GM19099 (cell line): ENCODE measurements around the gene ZFP64.

Source experiments
- POLR2A ChIP-seq: IDR thresholded peaks from 3 replicates; pipeline ENCODE4 v1.6.1; 2011; ENCODE audit warnings: low read depth; ENCODE audit not compliant: insufficient read length; ENCODE audit errors: extremely low read depth

The ZFP64 gene

DNA sequence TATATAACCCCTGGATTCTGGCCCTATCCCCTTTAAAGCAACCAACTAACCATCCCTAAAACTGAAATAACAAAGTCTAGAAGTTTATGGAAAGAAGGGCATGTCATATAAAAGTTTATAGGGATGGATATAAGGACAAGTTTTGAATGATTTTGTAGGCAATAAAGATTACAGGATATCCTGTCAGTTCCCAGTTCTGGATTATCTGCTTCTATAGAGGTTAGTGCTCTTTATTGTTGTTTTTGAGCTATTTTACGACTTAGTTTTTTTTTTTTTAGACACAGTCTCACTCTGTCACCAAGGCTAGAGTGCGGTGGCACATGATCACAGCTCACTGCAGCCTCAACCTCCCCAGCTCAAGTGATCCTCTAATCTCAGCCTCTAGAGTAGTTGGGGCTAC lies 48.3 kb downstream of the ZFP64 start:
- TF ChIP-seq POLR2A, result no peak

DNA sequence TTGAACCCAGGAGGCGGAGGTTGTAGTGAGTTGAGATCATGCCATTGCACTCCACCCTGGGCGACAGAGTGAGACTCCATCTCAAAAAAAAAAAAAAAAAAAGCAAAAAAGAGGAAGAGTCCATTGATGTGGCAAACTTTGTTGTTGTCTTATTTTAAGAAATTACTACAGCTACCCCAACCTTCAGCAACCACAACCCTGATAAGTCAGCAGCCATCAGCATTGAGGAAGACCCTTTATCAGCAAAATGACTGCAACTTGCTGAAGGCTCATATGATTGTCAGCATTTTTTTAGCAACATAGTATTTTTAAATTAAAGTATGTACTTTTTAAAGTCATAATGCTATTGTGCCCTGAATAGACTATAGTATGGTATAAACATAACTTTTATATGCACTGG lies 48.8 kb downstream of the ZFP64 start:
- TF ChIP-seq POLR2A, result no peak

DNA sequence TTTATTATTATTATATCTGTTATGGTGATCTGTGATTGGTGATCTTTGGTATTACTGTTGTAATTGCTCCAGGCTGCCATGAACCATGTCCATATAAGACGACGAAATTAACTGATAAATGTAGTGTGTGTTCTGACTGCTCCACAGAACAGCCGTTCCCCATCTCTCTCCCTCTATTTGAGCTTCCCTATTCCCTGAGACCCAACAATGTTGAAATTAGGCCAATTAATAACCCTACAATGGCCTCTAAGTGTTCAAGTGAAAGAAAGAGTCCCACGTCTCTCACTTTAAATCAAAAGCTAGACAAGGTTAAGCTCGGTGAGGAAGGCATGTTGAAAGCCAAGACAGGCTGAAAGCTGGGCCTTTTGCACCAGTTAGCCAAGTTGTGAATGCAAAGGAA lies 51.6 kb downstream of the ZFP64 start:
- no peak for TF ChIP-seq POLR2A

DNA sequence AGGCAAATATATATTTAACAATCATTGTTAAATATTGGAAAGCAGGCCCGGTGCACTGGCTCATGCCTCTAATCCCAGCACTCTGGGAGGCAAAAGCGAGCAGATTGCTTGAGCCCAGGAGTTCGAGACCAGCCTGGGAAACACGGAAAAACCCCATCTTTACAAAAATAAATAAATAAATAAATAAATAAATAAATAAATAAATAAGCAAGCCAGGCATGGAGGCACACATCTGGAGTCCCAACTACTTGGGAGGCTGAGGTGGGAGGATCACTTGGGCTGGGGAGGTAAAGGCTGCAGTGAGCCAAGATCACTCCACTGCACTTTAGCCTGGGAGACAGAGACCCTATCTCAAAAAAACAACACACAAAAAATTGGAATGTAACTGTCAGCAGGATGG lies 53.7 kb downstream of the ZFP64 start:
- no peak for TF ChIP-seq POLR2A

DNA sequence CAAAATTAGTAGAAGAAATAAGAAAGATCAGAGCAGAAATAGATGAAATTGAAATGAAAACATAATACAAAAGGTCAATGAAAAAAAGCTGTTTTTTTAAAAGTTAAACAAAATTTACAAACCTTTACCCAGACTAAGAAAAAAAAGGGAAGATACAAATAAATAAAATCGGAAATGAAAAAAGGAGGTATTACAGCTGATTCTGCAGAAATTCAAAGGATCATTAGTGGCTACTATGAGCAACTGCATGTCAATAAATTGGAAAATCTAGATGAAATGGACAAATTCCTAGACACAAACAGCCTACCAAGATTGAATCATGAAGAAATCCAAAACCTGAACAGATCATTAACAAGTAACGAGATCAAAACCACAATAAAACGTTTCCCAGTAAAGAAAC lies 59.2 kb downstream of the ZFP64 start:
- TF ChIP-seq POLR2A, result no peak

DNA sequence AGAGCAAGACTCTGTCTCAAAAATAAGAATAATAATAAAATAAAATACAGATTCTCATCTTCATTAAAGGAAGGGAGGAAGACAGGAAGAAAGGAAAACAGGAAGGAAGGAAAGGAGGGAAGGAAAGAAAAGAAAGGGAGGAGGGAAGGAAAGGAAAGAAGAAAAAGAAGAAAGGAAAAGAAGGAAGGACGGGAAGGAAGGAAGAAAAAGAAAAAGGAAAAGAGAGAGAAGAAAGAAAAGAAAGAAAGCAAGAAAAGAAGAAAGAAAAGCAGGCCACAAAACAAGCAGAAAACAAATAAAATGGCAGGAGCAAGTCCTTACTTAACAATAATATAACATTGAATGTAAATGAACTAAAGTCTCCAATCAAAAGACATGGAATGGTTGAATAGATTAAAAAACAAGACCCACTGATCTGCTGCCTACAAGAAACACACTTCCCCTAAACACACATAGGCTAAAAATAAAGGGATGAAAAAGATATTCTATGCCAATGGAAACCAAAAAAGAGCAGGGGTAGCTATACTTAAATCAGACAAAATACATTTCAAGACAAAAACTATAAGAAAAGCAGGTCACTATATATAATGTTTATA lies 60.4 kb downstream of the ZFP64 start:
- TF ChIP-seq POLR2A, result no peak

DNA sequence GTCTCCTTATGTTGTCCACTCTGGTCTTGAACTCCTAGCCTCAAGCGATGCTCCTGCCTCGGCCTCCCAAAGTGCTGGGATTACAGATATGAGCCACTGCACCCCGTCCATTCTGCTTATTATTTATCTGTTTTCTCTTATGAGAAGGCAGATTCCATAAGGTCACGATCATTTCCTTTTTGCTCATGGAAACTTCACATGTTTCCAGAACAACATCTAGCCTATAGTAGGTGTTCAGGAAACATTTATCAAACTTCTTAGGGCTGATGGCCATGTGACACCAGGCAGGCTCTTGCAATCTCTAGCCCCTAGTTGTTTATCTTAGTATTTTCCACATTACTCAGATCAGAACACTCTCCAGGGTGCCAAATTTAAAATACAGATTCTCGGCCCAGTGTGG lies 61.2 kb downstream of the ZFP64 start:
- no peak for TF ChIP-seq POLR2A

DNA sequence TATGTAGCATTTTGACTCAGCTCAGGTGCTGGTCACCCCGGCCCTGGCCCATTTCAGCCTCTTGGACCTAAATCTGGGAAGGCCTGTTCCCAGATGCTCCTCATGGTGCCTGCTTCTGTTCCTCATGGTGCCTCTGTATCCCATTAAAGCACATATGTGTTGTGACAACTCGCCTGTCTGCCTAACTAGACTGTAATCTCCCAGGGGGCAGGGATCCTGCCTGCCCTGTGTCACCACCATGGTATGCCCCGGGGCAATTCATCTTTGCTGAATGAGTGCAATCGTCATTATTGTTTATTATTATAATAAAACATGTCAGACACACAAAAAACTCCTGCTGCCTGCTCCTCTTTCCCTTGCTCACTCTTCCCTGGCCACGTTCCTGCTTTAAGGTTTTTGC lies 62.0 kb downstream of the ZFP64 start:
- no peak for TF ChIP-seq POLR2A

DNA sequence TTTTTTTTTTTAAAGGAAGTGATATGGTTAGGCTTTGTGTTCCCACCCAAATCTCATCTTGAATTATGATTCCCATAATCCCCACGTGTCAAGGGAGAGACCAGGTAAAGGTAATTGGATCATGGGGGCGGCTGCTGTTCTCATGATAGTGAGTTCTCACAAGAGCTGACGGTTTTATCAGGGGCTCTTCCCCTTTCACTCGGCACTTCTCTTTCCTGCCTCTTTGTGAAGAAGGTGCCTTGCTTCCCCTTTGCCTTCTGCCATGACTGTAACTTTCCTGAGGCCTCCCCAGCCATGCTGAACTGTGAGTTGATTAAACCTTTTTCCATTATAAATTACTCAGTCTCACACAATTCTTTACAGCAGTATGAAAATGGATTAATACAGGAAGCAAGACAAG lies 64.3 kb downstream of the ZFP64 start:
- no peak for TF ChIP-seq POLR2A

DNA sequence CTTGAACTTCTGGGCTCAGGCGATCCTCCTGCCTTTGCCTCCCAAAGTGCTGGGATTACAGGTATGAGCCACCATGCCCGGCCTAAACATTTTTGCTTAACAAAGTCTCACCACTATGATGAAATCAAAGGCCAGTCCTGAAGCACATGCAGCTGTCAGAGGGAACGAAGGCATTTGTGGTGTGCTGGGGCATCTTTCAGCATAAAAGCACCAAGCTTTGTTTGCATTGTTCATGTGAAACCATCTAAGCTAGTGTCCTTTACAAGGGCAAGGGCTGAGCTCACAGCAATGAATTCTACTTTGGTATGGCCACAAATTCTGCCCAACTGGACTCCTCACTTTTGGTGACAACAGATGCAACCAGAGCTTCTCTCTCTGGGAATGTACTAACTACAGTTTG lies 66.8 kb downstream of the ZFP64 start:
- no peak for TF ChIP-seq POLR2A

DNA sequence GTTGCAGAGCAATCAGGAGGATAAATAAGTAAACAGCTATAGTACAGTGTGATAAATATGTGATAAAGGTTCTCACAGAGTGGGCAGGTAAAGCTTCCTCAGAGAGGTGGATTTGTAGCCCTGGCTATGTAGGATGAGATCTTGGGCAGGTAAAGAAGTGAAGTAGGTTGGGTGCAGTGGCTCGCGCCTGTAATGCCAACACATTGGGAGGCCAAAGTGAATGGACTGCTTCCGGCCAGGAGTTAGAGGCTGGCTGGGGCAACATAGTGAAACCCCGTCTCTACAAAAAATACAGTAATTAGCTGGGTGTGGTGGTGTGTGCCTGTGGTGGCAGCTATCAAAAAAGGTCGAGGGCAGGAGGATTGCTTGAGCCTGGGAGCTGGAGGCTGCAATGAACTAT lies 72.9 kb downstream of the ZFP64 start:
- TF ChIP-seq POLR2A, result no peak

DNA sequence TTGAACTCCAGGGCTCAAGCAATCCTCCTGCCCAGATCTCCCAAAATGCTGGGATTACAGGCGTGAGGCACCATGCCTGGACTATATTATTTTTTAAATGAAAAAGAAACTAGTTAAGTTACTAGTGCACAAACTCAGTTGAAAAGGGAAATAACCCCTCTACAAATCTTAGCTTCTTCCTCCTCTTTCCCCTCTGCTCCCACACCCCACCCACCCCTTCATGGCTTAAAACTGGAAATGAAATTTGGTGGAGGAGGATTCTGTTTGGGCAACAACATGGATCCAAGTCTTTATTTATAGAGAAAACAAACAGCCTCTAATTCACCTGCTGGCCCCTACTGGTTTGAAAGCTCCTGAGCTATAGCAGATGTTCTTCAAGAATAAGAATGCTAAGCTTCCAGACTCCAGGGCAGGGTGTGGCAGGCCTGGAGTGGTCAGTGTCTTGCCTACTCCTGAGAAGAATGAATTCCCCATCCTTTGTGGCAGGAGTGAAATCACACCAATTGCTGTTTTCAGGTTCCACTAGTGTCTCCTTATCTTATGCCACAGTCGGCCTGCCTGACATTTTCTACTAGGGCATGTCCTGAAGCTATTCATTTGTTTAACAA lies 73.5 kb downstream of the ZFP64 start:
- no peak for TF ChIP-seq POLR2A

DNA sequence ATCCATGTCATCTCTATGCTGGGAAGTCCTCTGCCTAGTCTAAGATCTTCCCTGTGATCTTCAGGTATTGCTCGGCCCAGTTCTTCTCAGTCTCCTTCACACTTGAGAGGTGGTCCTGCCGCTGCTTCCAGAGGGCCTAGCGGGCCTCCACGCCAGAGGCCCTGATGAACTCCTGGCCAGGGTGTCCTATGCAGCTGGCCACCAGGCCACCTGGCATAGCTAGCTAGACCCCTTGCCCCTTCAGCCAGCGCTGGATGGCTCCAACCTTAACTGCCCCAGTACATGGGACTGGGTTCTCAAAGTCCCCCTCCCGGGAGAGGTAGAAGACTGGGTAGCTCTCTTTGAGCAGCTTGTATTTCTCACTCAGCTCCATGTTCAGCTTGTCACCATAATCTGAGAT lies 81.1 kb downstream of the ZFP64 start:
- TF ChIP-seq POLR2A, result no peak

DNA sequence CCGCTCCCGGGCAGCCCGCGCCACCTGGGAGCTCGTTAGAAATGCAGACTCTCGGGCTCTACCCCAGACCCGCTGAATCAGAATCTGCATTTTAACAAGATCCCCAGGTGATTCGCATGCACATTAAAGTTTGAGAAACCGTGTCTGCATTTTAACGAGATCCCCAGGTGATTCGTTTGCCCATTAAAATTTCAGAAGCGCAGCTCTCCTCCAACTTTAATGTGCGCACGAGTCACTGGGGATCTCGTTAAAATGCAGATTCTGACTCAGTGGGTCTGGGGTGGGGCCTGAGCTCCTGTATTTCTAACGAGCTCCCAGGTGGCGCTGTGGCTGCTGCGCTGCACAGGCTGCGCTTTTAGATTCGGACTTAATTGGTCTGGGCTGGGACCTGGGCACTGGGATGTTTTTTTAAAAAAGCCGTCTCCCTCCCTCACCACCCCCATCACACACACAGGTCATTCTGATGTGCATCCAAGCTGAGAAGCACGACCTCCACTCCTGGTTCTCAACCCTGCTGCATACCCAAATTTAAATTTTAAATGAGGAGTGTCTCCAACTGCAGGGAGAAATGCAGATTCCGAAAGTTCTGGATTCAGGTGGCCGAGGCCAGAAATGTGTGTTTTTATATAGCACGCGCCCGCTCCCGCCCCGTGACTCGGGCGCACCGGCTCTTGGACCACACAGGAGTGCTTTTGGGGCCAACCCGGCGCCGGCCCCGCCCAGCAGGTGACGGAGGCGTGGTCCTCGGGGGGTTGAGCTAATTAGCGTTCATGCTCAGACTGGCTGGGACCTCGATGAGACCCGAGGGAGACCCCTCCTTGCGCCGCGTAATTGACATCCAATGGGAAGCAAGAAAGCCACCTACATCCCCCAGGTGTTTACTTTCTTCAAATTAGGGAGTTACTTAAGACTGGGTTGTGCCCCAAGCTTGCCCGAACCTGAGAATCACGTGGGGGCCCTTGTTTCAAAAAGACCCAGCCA lies 85.8 kb downstream of the ZFP64 start:
- no peak for TF ChIP-seq POLR2A

DNA sequence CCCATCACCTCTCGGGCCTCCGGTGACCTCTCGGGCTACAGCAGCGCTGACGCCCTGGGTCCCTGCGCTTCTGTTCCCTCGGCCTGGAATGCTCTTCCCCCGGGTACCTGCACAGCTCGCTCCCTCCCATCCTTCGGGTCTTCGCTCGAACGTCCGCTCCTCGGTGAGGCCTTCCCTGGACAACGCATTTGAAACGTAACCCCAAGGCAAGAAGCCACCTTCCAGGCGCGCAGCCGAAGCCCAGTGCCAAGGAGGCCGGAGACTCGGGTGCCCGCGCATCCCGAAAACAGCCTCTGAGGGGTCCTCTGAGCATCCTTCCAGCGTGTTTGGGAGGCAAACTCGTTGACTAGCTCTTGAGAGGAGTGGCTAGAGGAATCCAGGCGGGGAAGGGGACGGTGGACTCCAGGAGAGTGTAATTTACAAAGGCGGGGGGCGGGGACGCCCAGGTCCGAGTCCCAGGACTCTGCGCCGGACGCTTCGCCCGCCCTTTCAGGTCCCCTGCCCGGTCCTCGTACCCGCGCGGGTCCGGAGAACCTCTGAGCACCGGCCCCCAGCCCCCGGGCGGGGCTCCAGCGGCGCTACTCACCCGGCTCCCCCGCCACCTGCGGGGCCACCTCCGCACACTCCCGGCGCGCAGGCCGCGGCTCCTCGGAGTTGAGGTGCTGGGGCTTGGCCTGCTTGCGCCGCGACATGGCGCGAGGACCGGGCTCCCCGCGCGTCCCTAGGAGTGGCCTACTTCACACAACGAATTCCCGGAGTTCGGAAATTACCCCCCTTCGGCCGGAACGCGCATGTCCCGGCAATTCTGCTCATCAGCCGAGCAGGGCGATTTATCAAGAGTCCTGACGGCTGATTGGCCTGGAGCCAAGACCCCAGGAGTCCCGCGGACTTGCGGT lies 86.8 kb downstream of the ZFP64 start:
- TF ChIP-seq POLR2A, result no peak
